Fibroblast of lung (primary cell): Measurements from ENCODE around the gene PLXNA2.

Experiments used
- EZH2 ChIP-seq: IDR thresholded peaks from 2 replicates; pipeline ENCODE4 v1.5.1; 2012; ENCODE audit warnings: low read length, control low read depth, mild to moderate bottlenecking; ENCODE audit errors: missing control alignments
- TF ChIP-seq, protein P1 (sequence below), 2 donors: IDR thresholded peaks in 1 of 2; conservative IDR thresholded peaks in 1 of 2; 1 replicate in 1 of 2; 2 replicates in 1 of 2; pipeline ENCODE4 v1.5.1; 2011 to 2012; ENCODE audit warnings: low read length in 2 of 2, control low read depth in 1 of 2, inconsistent platforms in 1 of 2, low read depth in 1 of 2, mild to moderate bottlenecking in 1 of 2

DNA sequence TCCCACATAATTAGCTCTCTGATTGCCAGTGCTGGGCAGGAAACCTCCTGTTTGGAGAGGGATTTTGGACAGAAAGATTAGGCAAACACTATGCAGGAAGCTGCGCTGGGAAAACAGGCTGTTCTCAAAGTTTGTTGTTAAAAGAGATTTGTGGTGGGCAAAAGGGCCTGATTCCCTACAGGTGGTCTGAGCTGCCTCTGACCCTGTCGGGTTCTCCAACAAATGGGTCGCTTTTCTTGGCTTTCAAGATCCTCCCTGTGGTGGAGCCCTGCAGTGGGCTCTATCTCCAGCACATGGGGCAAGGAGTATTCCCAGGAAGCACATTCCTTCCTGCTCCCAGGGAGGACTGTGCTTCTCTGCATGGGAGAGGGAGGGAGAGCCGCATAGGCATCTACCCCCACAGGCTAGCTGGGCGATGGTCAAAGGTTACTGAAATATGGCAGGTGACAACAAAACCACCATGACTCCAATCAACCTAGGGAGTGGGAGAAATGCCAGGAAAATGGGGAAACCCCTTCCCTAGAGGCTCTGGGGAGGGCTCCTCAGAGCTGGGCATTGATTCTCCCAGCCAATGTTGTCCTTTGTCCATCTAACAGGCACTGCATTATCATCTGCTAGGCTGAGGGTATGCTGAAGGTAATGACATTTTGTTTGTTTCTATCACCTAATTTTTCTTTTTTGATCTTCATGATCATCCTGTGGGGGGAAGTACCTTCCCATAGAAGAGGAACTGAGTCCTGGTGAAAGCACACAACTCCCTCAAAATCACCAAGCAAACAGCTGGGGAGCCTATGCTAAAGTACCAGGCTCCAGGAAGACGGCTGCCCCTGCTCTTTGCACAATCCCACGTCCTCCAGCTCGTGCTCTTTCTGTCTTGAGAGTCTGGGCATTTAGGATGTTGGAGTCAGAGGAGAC is 85.3 kb downstream of the PLXNA2 start:
- TF ChIP-seq, protein P1, sequence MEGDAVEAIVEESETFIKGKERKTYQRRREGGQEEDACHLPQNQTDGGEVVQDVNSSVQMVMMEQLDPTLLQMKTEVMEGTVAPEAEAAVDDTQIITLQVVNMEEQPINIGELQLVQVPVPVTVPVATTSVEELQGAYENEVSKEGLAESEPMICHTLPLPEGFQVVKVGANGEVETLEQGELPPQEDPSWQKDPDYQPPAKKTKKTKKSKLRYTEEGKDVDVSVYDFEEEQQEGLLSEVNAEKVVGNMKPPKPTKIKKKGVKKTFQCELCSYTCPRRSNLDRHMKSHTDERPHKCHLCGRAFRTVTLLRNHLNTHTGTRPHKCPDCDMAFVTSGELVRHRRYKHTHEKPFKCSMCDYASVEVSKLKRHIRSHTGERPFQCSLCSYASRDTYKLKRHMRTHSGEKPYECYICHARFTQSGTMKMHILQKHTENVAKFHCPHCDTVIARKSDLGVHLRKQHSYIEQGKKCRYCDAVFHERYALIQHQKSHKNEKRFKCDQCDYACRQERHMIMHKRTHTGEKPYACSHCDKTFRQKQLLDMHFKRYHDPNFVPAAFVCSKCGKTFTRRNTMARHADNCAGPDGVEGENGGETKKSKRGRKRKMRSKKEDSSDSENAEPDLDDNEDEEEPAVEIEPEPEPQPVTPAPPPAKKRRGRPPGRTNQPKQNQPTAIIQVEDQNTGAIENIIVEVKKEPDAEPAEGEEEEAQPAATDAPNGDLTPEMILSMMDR (conservative IDR thresholded peaks at IDR 0.05 in 1 of 2, IDR thresholded peaks at IDR 0.05 in 1 of 2; ENCODE audit: low read depth in 1 of 2, low read length in 2 of 2), result no peak
- no peak for TF ChIP-seq EZH2
